Measurements from ENCODE around the gene KCNK17. TPM values are rescaled to one million over a fixed set of nuclear protein-coding genes. Genes with fewer than 3 reads are reported as not detected.

The KCNK17 gene
- total and polyA plus RNA-seq, 9 of the 15 experiments (the other 6 are each of a cell fraction or from before 2014, with no cell fraction given) = not detected

DNA sequence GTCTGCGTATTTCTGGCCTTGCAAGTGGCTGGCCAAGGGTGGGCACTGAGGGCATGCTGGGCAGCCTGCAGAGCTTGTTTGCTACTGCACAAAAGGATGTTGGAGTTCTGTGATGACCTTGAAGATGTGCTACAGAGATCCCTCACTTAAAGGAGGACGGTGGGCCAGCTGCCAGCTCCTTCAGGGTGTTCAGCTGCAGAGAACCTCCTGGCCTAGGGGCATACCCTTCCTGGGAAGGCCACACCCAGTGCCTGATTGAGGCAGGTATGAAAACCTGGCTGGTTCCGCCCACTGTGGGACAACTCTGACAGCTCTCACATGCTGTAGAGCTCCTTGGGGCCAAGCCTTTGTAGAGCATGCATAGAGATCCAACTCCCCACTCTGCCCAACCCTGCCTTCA lies 3.0 kb upstream of the KCNK17 start (continued):
- TF ChIP-seq HLTF (IDR thresholded peaks at IDR 0.05) = no peak

DNA sequence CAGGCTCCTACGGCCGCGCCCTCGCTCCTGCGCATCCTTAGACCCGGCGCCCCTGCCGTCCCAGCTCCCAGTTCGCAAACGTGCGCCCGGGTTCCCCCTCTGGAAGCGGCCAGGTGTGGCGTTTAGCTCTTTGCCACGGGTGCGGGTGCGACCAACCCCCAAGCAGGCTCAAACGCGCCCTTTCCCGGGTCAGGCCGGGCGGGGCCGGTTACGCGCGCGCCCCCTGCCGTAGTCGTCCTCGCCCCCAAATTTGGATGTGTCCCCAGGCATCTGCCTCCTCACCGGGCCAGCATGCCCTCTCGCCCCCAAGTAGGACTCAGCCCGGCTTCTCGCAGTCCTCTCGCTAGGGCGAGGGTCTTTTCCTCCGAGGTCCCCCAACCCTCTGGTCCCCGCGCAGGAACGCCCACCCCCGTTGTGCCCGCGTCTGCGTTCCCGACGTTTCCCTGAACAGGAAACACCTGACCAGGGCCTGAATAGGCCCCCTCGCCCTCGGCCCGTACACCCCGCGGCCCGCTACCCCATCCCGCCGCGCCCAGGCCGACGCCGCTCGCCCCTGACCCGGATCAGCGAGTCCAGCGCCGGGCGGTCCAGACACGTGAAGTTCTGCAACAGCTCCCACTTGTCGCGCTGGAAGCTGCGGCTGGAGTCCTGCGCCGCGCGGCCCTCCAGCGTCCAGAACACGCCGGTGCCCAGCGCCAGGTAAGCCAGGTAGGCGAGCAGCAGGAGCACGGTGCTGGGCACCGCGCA lies 520 bp downstream of the KCNK17 start:
- DNase-seq (ENCODE audit: extremely low read depth in 1 of 4, low spot score in 3 of 4) (no peak), FAIRE-seq (no peak), ATAC-seq (no peak)
- in situ Hi-C loops (cut with MboI) = no loop called here
- no peak overlapping the region for H2AFZ ChIP-seq (ENCODE audit: low read depth, low read length)
- H4K20me1 ChIP-seq (replicated peaks; ENCODE audit: control insufficient read depth, insufficient read depth, low read length) = peaks cover 20% of the 10 kb centered on the region
- H3K4me1 ChIP-seq (replicated peaks in 1 of 2; ENCODE audit: control insufficient read depth in 2 of 2, insufficient read depth in 2 of 2, low read length in 2 of 2) = peaks cover 0 to 13% of the 10 kb centered on the region in 2 experiments; a peak in 1 of 5 replicates
- no peak overlapping the region for H3K4me3 ChIP-seq
- no peaks in the 10 kb centered on the region for H3K9me3 ChIP-seq (replicated peaks; ENCODE audit: control insufficient read depth, insufficient read depth, low read depth, low read length)
- H3K27me3 ChIP-seq (ENCODE audit: control insufficient read depth in 2 of 2, insufficient read depth in 2 of 2, low read length in 2 of 2) = peaks cover 3 to 62% of the 10 kb centered on the region in 2 experiments; a peak in 4 of 5 replicates
- 22% methylated on average over 64 of the region's 80 CpGs for WGBS (ENCODE audit: insufficient coverage, low coverage, missing lambda C conversion rate)
- H3K9ac ChIP-seq (ENCODE audit: insufficient read depth in 1 of 2, low read depth in 2 of 2, low read length in 2 of 2) = no peak overlapping the region
- POLR2A ChIA-PET = no interaction called here
- CTCF ChIA-PET (ENCODE audit: low intra/inter-chr PET ratio) = interaction anchor here (0.6 kb wide), 1 partner anchor 371 kb away, joined by 3 read pairs; no protein-coding TSS in a partner anchor
- no TSS peak for BruUV-seq (replicated peaks)
- intact Hi-C loops (cut with micrococcal nuclease) = no loop called here
- no peak overlapping the region for H3K27ac ChIP-seq (ENCODE audit: extremely low read depth, low read depth, low read length)
- no peak for TF ChIP-seq NONO (IDR thresholded peaks at IDR 0.05; ENCODE audit: low read depth in 2 of 2, low read length in 1 of 2)
- TF ChIP-seq ZNF699 (CRISPR knock-in tag; IDR thresholded peaks at IDR 0.05; ENCODE audit: insufficient replicate concordance) = no peak
- TF ChIP-seq, protein P1, sequence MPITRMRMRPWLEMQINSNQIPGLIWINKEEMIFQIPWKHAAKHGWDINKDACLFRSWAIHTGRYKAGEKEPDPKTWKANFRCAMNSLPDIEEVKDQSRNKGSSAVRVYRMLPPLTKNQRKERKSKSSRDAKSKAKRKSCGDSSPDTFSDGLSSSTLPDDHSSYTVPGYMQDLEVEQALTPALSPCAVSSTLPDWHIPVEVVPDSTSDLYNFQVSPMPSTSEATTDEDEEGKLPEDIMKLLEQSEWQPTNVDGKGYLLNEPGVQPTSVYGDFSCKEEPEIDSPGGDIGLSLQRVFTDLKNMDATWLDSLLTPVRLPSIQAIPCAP (CRISPR knock-in tag; IDR thresholded peaks at IDR 0.05; ENCODE audit: borderline replicate concordance) = no peak
- TF ChIP-seq MIER1 (IDR thresholded peaks at IDR 0.05; ENCODE audit: low read depth) = no peak
- no peak for TF ChIP-seq ELF2 (CRISPR knock-in tag; IDR thresholded peaks at IDR 0.05)
- TF ChIP-seq, protein P2, sequence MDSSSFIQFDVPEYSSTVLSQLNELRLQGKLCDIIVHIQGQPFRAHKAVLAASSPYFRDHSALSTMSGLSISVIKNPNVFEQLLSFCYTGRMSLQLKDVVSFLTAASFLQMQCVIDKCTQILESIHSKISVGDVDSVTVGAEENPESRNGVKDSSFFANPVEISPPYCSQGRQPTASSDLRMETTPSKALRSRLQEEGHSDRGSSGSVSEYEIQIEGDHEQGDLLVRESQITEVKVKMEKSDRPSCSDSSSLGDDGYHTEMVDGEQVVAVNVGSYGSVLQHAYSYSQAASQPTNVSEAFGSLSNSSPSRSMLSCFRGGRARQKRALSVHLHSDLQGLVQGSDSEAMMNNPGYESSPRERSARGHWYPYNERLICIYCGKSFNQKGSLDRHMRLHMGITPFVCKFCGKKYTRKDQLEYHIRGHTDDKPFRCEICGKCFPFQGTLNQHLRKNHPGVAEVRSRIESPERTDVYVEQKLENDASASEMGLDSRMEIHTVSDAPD (CRISPR knock-in tag; IDR thresholded peaks at IDR 0.05) = no peak
- no peak for TF ChIP-seq HDAC1 (IDR thresholded peaks at IDR 0.05)
- no peak for TF ChIP-seq ZNF431 (CRISPR knock-in tag; IDR thresholded peaks at IDR 0.05)
- no peak for TF ChIP-seq SPI1 (IDR thresholded peaks at IDR 0.05; ENCODE audit: borderline replicate concordance, low read depth, low read length)
- TF ChIP-seq ZNF507 (tag; conservative IDR thresholded peaks at IDR 0.05) = no peak
- no peak for TF ChIP-seq KLF16 (IDR thresholded peaks at IDR 0.05)
- no peak for TF ChIP-seq CREBBP (IDR thresholded peaks at IDR 0.05; ENCODE audit: low read depth, low read length)
- TF ChIP-seq DPF2 (IDR thresholded peaks at IDR 0.05) = no peak
- TF ChIP-seq, protein P3, sequence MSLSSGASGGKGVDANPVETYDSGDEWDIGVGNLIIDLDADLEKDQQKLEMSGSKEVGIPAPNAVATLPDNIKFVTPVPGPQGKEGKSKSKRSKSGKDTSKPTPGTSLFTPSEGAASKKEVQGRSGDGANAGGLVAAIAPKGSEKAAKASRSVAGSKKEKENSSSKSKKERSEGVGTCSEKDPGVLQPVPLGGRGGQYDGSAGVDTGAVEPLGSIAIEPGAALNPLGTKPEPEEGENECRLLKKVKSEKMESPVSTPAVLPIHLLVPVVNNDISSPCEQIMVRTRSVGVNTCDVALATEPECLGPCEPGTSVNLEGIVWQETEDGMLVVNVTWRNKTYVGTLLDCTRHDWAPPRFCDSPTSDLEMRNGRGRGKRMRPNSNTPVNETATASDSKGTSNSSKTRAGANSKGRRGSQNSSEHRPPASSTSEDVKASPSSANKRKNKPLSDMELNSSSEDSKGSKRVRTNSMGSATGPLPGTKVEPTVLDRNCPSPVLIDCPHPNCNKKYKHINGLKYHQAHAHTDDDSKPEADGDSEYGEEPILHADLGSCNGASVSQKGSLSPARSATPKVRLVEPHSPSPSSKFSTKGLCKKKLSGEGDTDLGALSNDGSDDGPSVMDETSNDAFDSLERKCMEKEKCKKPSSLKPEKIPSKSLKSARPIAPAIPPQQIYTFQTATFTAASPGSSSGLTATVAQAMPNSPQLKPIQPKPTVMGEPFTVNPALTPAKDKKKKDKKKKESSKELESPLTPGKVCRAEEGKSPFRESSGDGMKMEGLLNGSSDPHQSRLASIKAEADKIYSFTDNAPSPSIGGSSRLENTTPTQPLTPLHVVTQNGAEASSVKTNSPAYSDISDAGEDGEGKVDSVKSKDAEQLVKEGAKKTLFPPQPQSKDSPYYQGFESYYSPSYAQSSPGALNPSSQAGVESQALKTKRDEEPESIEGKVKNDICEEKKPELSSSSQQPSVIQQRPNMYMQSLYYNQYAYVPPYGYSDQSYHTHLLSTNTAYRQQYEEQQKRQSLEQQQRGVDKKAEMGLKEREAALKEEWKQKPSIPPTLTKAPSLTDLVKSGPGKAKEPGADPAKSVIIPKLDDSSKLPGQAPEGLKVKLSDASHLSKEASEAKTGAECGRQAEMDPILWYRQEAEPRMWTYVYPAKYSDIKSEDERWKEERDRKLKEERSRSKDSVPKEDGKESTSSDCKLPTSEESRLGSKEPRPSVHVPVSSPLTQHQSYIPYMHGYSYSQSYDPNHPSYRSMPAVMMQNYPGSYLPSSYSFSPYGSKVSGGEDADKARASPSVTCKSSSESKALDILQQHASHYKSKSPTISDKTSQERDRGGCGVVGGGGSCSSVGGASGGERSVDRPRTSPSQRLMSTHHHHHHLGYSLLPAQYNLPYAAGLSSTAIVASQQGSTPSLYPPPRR (CRISPR knock-in tag; IDR thresholded peaks at IDR 0.05; ENCODE audit: borderline replicate concordance) = no peak
- no peaks in the 10 kb centered on the region for H3K9me1 ChIP-seq (ENCODE audit: control insufficient read depth, insufficient read depth, low read length)
- H3K36me3 ChIP-seq (ENCODE audit: control insufficient read depth, insufficient read depth, low read length) = no peaks in the 10 kb centered on the region
- no peak overlapping the region for H3K4me2 ChIP-seq (ENCODE audit: insufficient read depth, low read length)
- no peaks in the 10 kb centered on the region for H3K79me2 ChIP-seq (ENCODE audit: control insufficient read depth, insufficient read depth, low read length)

Measured in K562 (cell line).